ENCODE data around the gene RNASEH2B. TPM values are rescaled to one million over a fixed set of nuclear protein-coding genes. Genes with fewer than 3 reads are reported as not detected.

The RNASEH2B gene
- total RNA-seq, 1 donor from 2014 or later, result 22.3 TPM

GRCh38 chr13:50905256-50905655, 4.3 kb upstream of the RNASEH2B start:
- Mint-ChIP-seq H3K27me3 (ENCODE audit: low read depth) (no peaks in the 10 kb centered on the region), H3K36me3 (ENCODE audit: low read depth) (no peaks in the 10 kb centered on the region), H3K9me3 (ENCODE audit: low read depth) (no peaks in the 10 kb centered on the region), H3K4me3 (ENCODE audit: unreplicated experiment) (no peak overlapping the region), H3K4me1 (ENCODE audit: low read depth) (peaks cover 3% of the 10 kb centered on the region), H3K27ac (ENCODE audit: unreplicated experiment) (no peak overlapping the region)
- TF ChIP-seq, protein P1, sequence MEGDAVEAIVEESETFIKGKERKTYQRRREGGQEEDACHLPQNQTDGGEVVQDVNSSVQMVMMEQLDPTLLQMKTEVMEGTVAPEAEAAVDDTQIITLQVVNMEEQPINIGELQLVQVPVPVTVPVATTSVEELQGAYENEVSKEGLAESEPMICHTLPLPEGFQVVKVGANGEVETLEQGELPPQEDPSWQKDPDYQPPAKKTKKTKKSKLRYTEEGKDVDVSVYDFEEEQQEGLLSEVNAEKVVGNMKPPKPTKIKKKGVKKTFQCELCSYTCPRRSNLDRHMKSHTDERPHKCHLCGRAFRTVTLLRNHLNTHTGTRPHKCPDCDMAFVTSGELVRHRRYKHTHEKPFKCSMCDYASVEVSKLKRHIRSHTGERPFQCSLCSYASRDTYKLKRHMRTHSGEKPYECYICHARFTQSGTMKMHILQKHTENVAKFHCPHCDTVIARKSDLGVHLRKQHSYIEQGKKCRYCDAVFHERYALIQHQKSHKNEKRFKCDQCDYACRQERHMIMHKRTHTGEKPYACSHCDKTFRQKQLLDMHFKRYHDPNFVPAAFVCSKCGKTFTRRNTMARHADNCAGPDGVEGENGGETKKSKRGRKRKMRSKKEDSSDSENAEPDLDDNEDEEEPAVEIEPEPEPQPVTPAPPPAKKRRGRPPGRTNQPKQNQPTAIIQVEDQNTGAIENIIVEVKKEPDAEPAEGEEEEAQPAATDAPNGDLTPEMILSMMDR (IDR thresholded peaks at IDR 0.05), result no peak
- DNase-seq (ENCODE audit: low spot score), result no peak

- DNase-seq (ENCODE audit: low spot score), result no peak
- H3K4me3 Mint-ChIP-seq (ENCODE audit: unreplicated experiment), result no peak overlapping the region
- H3K4me1 Mint-ChIP-seq (ENCODE audit: low read depth), result peaks cover 25% of the 10 kb centered on the region
- TF ChIP-seq, protein P1 (IDR thresholded peaks at IDR 0.05), result no peak
- H3K27me3 Mint-ChIP-seq (ENCODE audit: low read depth), result no peaks in the 10 kb centered on the region
- no peaks in the 10 kb centered on the region for H3K9me3 Mint-ChIP-seq (ENCODE audit: low read depth)
- no peak overlapping the region for H3K27ac Mint-ChIP-seq (ENCODE audit: unreplicated experiment)
- H3K36me3 Mint-ChIP-seq (ENCODE audit: low read depth), result no peaks in the 10 kb centered on the region
These were observed 1.8 kb upstream of the RNASEH2B start for GRCh38 chr13:50907781-50908180.

- Mint-ChIP-seq H3K9me3 (ENCODE audit: low read depth) (no peaks in the 10 kb centered on the region), H3K27ac (ENCODE audit: unreplicated experiment) (no peak overlapping the region), H3K27me3 (ENCODE audit: low read depth) (no peaks in the 10 kb centered on the region), H3K36me3 (ENCODE audit: low read depth) (no peaks in the 10 kb centered on the region), H3K4me3 (ENCODE audit: unreplicated experiment) (no peak overlapping the region), H3K4me1 (ENCODE audit: low read depth) (peaks cover 25% of the 10 kb centered on the region)
- no peak for DNase-seq (ENCODE audit: low spot score)
- TF ChIP-seq, protein P1 (IDR thresholded peaks at IDR 0.05), result no peak
These were observed 1.2 kb upstream of the RNASEH2B start for GRCh38 chr13:50908371-50908770.

GRCh38 chr13:50910485-50910805, 854 bp downstream of the RNASEH2B start:
- H3K27me3 Mint-ChIP-seq (ENCODE audit: low read depth), result no peaks in the 10 kb centered on the region
- peak overlapping the region; percentile 81 for H3K4me3 Mint-ChIP-seq (ENCODE audit: unreplicated experiment)
- peaks cover 40% of the 10 kb centered on the region for H3K4me1 Mint-ChIP-seq (ENCODE audit: low read depth)
- TF ChIP-seq, protein P1 (IDR thresholded peaks at IDR 0.05), result no peak
- no peaks in the 10 kb centered on the region for H3K9me3 Mint-ChIP-seq (ENCODE audit: low read depth)
- no peak for DNase-seq (ENCODE audit: low spot score)
- H3K36me3 Mint-ChIP-seq (ENCODE audit: low read depth), result no peaks in the 10 kb centered on the region
- peak overlapping the region; percentile 91 for H3K27ac Mint-ChIP-seq (ENCODE audit: unreplicated experiment)

- Mint-ChIP-seq H3K9me3 (ENCODE audit: low read depth) (no peaks in the 10 kb centered on the region), H3K4me1 (ENCODE audit: low read depth) (peaks cover 43% of the 10 kb centered on the region), H3K36me3 (ENCODE audit: low read depth) (no peaks in the 10 kb centered on the region), H3K27me3 (ENCODE audit: low read depth) (no peaks in the 10 kb centered on the region), H3K27ac (ENCODE audit: unreplicated experiment) (peak overlapping the region; percentile 91), H3K4me3 (ENCODE audit: unreplicated experiment) (peak overlapping the region; percentile 81)
- TF ChIP-seq, protein P1 (IDR thresholded peaks at IDR 0.05), result no peak
- DNase-seq (ENCODE audit: low spot score), result no peak
These were observed 1.6 kb downstream of the RNASEH2B start for GRCh38 chr13:50911081-50911631.
